OCI-LY7 (cell line): ENCODE data around the gene GULP1. TPM values are rescaled to one million over a fixed set of nuclear protein-coding genes. Genes with fewer than 3 reads are reported as not detected.

Source experiments
- BruUV-seq: library from RNA; stranded (reverse); fragments of 400-500 nt; replicated peaks from 2 replicates; lab custom pipeline; 2021; lab: Mats Ljungman, UMichigan
- CTCF ChIA-PET: fragments of 300-600 bp; sonication (Branson Sonifier 250); formaldehyde crosslinking; loops from one replicate; lab custom pipeline; 2022; ENCODE audit warnings: antibody characterized with exemption; ENCODE audit not compliant: unreplicated experiment; lab: Charles Lee
- POLR2A ChIA-PET: fragments of 300-600 bp; sonication (Branson Sonifier 250); formaldehyde crosslinking; loops from one replicate; lab custom pipeline; 2022; ENCODE audit warnings: antibody characterized with exemption; lab: Charles Lee
- DNase-seq: peaks from one replicate; pipeline ENCODE4 v3.0.0-alpha.2; 2015; ENCODE audit warnings: low spot score
- H2AFZ ChIP-seq: fragments of 200-600 bp; sonication (generic), shearing (Covaris generic); 2 replicates; pipeline ENCODE4 v1.6.1; 2014; ENCODE audit warnings: mild to moderate bottlenecking, antibody characterized with exemption, low read length, moderate library complexity
- H3K27ac ChIP-seq: fragments of 200-600 bp; sonication (generic); 2 replicates; pipeline ENCODE4 v1.5.1; 2014; ENCODE audit warnings: mixed run types, low read depth, mild to moderate bottlenecking, moderate library complexity, low read length, inconsistent platforms; ENCODE audit not compliant: poor library complexity, severe bottlenecking
- H3K36me3 ChIP-seq: fragments of 200-600 bp; sonication (generic); 2 replicates; pipeline ENCODE4 v1.6.1; 2014; ENCODE audit warnings: mild to moderate bottlenecking, antibody characterized with exemption, low read length, moderate library complexity, mixed read lengths; ENCODE audit not compliant: insufficient read depth
- H3K4me1 ChIP-seq: fragments of 200-600 bp; sonication (generic); 2 replicates; pipeline ENCODE4 v1.5.1; 2014; ENCODE audit warnings: mild to moderate bottlenecking, low read length; ENCODE audit not compliant: insufficient read depth, poor library complexity, severe bottlenecking
- H3K4me2 ChIP-seq: fragments of 200-600 bp; sonication (generic); 2 replicates; pipeline ENCODE4 v1.6.1; 2014; ENCODE audit warnings: mild to moderate bottlenecking, low read length
- H3K4me3 ChIP-seq: fragments of 200-600 bp; sonication (generic); 2 replicates; pipeline ENCODE4 v1.5.1; 2014; ENCODE audit warnings: mild to moderate bottlenecking, low read depth, low read length; ENCODE audit not compliant: poor library complexity, severe bottlenecking
- H3K79me2 ChIP-seq: fragments of 200-600 bp; sonication (generic); 2 replicates; pipeline ENCODE4 v1.6.1; 2016; ENCODE audit warnings: low read depth, mild to moderate bottlenecking, low read length, moderate library complexity, mixed read lengths; ENCODE audit not compliant: insufficient read depth
- H3K9me2 ChIP-seq: fragments of 200-600 bp; sonication (generic); 2 replicates; pipeline ENCODE4 v1.6.1; 2016; ENCODE audit warnings: mild to moderate bottlenecking, low read length, mixed read lengths; ENCODE audit not compliant: insufficient read depth
- H3K9me3 ChIP-seq: fragments of 200-600 bp; sonication (generic); 2 replicates; pipeline ENCODE4 v1.6.1; 2014; ENCODE audit warnings: mild to moderate bottlenecking, mixed run types, low read length, mixed read lengths
- H4K20me1 ChIP-seq: fragments of 200-600 bp; sonication (generic); 2 replicates; pipeline ENCODE4 v1.6.1; 2014; ENCODE audit warnings: mild to moderate bottlenecking, antibody characterized with exemption, low read length, moderate library complexity, mixed read lengths; ENCODE audit not compliant: insufficient read depth
- CTCF ChIP-seq: fragments of 200-600 bp; sonication (generic); conservative IDR thresholded peaks from 2 replicates; pipeline ENCODE4 v1.5.1; 2014; ENCODE audit warnings: mild to moderate bottlenecking, antibody characterized with exemption, low read length, moderate library complexity, mixed read lengths
- EZH2phosphoT487 ChIP-seq: fragments of 200-600 bp; sonication (generic); IDR thresholded peaks from 2 replicates; pipeline ENCODE4 v1.6.1; 2018; ENCODE audit warnings: low read depth, borderline replicate concordance, mild to moderate bottlenecking, mixed run types, antibody characterized with exemption, low read length, moderate library complexity, mixed read lengths
- intact Hi-C: fragments of 100-400 bp; cut with micrococcal nuclease; formaldehyde crosslinking; loops from one replicate; pipeline ENCODE4 v1.10.0; 2022; ENCODE audit not compliant: unreplicated experiment
- total RNA-seq, 2 experiments: library from RNA; depleted of rRNA in 1 of 2; stranded (reverse); fragments of >200 nt in 1 of 2; shearing (Covaris generic) in 1 of 2; gene quantifications; 2 replicates each; pipeline ENCODE4 v1.2.3, GENCODE V29; 2014 to 2022

GULP1 gene
- total RNA-seq, 2 experiments from 2014 or later: not detected

GRCh38 chr2:188327518-188328213 lies 36.0 kb downstream of the GULP1 start:
- BruUV-seq: no TSS peak
- ChIA-PET CTCF (no interaction called here), POLR2A (no interaction called here)
- H3K4me2 ChIP-seq: no peak overlapping the region
- no peak overlapping the region for H2AFZ ChIP-seq
- no peaks in the 10 kb centered on the region for H3K4me1 ChIP-seq
- no peaks in the 10 kb centered on the region for H3K79me2 ChIP-seq
- TF ChIP-seq CTCF (no peak), EZH2phosphoT487 (no peak)
- no peaks in the 10 kb centered on the region for H3K36me3 ChIP-seq
- DNase-seq: no peak
- no peaks in the 10 kb centered on the region for H3K9me2 ChIP-seq
- no peak overlapping the region for H3K27ac ChIP-seq
- H3K9me3 ChIP-seq: no peaks in the 10 kb centered on the region
- H4K20me1 ChIP-seq: no peaks in the 10 kb centered on the region
- H3K4me3 ChIP-seq: no peak overlapping the region
- intact Hi-C loops: no loop called here

- BruUV-seq: no TSS peak
- CTCF ChIA-PET: no interaction called here
- intact Hi-C loops: no loop called here
Observed at GRCh38 chr2:188328419-188328818, 36.7 kb downstream of the GULP1 start.

More at GRCh38 chr2:188328419-188328818, 36.7 kb downstream of the GULP1 start:
- TF ChIP-seq EZH2phosphoT487 (no peak), CTCF (no peak)
- Histone ChIP-seq H3K79me2 (no peaks in the 10 kb centered on the region), H3K9me2 (no peaks in the 10 kb centered on the region), H3K4me1 (no peaks in the 10 kb centered on the region), H3K36me3 (no peaks in the 10 kb centered on the region), H4K20me1 (no peaks in the 10 kb centered on the region), H3K9me3 (no peaks in the 10 kb centered on the region), H3K4me2 (no peak overlapping the region), H2AFZ (no peak overlapping the region), H3K27ac (no peak overlapping the region), H3K4me3 (no peak overlapping the region)
- no peak for DNase-seq
- POLR2A ChIA-PET: interaction anchor here (0.7 kb wide), 1 partner anchor 513 kb away, joined by 4 read pairs; no protein-coding TSS in a partner anchor
